ENCODE measurements around the gene PRRC2A. TPM values are rescaled to one million over a fixed set of nuclear protein-coding genes. Genes with fewer than 3 reads are reported as not detected.

Gene PRRC2A
- 98.0 and 98.6 TPM in 2 replicates for polyA plus RNA-seq (2013)

DNA sequence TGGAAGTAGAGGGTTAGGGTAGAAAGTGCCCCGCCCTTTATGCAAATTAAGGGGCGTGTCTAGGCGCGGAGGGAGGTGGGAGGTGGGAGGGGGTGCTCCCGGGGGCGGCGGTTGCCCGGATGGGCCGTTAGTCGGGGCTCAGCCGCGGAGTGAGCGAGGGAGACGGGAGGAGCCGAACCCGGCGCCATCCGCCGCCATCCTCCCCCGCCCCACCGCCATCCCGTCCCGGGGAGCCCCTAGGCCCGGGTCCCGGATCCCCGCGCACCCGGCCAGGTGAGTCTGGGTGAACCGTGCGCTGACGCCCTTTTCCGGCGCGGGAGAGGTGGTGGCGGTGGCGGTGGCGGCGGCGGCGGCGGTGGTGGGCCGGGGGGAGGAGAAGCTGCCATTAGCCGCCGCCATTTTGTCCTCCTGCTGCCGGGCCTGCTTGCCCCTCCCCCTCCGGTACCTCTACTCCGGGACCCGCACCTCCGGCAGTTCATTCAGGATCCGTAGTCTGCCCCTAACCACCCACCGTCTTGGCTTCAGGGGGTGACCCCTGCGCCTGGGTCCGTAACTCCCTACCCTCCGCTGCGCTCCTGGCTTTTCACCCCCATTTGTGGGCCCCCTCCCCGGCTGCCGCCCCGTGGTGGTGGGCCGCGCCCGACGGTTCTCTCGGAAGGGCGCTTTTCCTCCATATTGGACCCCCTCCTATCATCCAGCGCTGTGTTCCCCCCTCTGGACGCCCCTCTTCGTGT lies at the start of gene PRRC2A:
Gene PRRC2A, plus strand, starts transcription at position 130 of the 734 bp plus-strand sequence. CDS start 2,075 bp downstream, outside the sequence.
- Histone ChIP-seq H2BK120ac (ENCODE audit: insufficient read depth, low read length, poor library complexity) (peak within 1 kb of the TSS; percentile 67), H2BK5ac (ENCODE audit: low read depth, low read length, poor library complexity) (peak within 1 kb of the TSS; percentile 81), H3K79me1 (ENCODE audit: low read length) (peaks cover 7% of the 10 kb centered on the region), H3K4me2 (ENCODE audit: low read length) (peak within 1 kb of the TSS; percentile 97), H3K36me3 (ENCODE audit: control insufficient read depth in 1 of 2, insufficient read depth in 2 of 2, low read length in 2 of 2) (peaks cover 27% of the 10 kb centered on the region in 2 experiments), H3K9me3 (ENCODE audit: insufficient read depth, low read depth, low read length) (no peaks in the 10 kb centered on the region), H3K23ac (ENCODE audit: low read length) (no peak within 1 kb of the TSS), H2AK5ac (ENCODE audit: low read length) (peak within 1 kb of the TSS; percentile 26), H4K91ac (ENCODE audit: low read depth, low read length) (peak within 1 kb of the TSS; percentile 87), H3K9ac (ENCODE audit: low read length) (peak within 1 kb of the TSS; percentile 99), H3K27ac (ENCODE audit: low read depth, low read length) (peak within 1 kb of the TSS; percentile 92), H2BK12ac (ENCODE audit: low read length) (peak within 1 kb of the TSS; percentile 33), H3K79me2 (ENCODE audit: control insufficient read depth, insufficient read depth, low read length, poor library complexity) (peaks cover 17% of the 10 kb centered on the region), H3K4ac (ENCODE audit: low read depth, low read length) (peak within 1 kb of the TSS; percentile 75), H2AFZ (ENCODE audit: insufficient read depth, low read length, poor library complexity) (peak within 1 kb of the TSS; percentile 75), H4K8ac (ENCODE audit: low read depth, low read length) (peak within 1 kb of the TSS; percentile 92), H3K27me3 (ENCODE audit: insufficient read depth, low read length) (no peaks in the 10 kb centered on the region), H3K18ac (ENCODE audit: low read length) (peak within 1 kb of the TSS; percentile 58), H3K4me3 (ENCODE audit: low read depth, low read length) (peak within 1 kb of the TSS; percentile 92), H3K14ac (ENCODE audit: low read length) (peak within 1 kb of the TSS; percentile 73), H3K4me1 (ENCODE audit: control insufficient read depth in 1 of 2, insufficient read depth in 2 of 2, low read length in 2 of 2) (peaks cover 4 to 7% of the 10 kb centered on the region in 2 experiments), H4K12ac (ENCODE audit: low read depth, low read length) (peak within 1 kb of the TSS; percentile 81)
- DNase-seq: peak; percentile 47 to 65
- no CpG with 5 or more reads among the region's 67 CpGs for WGBS (ENCODE audit: extremely low coverage, insufficient coverage, insufficient read length)

DNA sequence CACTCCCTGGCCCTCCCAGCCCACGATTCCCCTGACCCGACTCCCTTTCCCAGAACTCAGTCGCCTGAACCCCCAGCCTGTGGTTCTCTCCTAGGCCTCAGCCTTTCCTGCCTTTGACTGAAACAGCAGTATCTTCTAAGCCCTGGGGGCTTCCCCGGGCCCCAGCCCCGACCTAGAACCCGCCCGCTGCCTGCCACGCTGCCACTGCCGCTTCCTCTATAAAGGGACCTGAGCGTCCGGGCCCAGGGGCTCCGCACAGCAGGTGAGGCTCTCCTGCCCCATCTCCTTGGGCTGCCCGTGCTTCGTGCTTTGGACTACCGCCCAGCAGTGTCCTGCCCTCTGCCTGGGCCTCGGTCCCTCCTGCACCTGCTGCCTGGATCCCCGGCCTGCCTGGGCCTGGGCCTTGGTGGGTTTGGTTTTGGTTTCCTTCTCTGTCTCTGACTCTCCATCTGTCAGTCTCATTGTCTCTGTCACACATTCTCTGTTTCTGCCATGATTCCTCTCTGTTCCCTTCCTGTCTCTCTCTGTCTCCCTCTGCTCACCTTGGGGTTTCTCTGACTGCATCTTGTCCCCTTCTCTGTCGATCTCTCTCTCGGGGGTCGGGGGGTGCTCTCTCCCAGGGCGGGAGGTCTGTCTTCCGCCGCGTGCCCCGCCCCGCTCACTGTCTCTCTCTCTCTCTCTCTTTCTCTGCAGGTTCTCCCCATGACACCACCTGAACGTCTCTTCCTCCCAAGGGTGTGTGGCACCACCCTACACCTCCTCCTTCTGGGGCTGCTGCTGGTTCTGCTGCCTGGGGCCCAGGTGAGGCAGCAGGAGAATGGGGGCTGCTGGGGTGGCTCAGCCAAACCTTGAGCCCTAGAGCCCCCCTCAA lies 48.2 kb upstream of the PRRC2A start, which contains the start of gene LTA:
Gene LTA, plus strand, starts transcription at position 249 of the 871 bp plus-strand sequence. Its CDS starts 454 bp downstream, at position 703.
- H4K91ac ChIP-seq (ENCODE audit: low read depth, low read length): peak within 1 kb of the TSS; percentile 82
- H2AFZ ChIP-seq (ENCODE audit: insufficient read depth, low read length, poor library complexity): no peak within 1 kb of the TSS
- peaks cover 41 to 42% of the 10 kb centered on the region in 2 experiments for H3K4me1 ChIP-seq (ENCODE audit: control insufficient read depth in 1 of 2, insufficient read depth in 2 of 2, low read length in 2 of 2)
- no peak within 1 kb of the TSS for H3K4ac ChIP-seq (ENCODE audit: low read depth, low read length)
- peak within 1 kb of the TSS; percentile 45 for H2BK5ac ChIP-seq (ENCODE audit: low read depth, low read length, poor library complexity)
- no peaks in the 10 kb centered on the region for H3K27me3 ChIP-seq (ENCODE audit: insufficient read depth, low read length)
- no peak within 1 kb of the TSS for H3K18ac ChIP-seq (ENCODE audit: low read length)
- H3K79me2 ChIP-seq (ENCODE audit: control insufficient read depth, insufficient read depth, low read length, poor library complexity): no peaks in the 10 kb centered on the region
- WGBS (ENCODE audit: extremely low coverage, insufficient coverage, insufficient read length): no CpG with 5 or more reads among the region's 27 CpGs
- no peaks in the 10 kb centered on the region for H3K9me3 ChIP-seq (ENCODE audit: insufficient read depth, low read depth, low read length)
- H2BK120ac ChIP-seq (ENCODE audit: insufficient read depth, low read length, poor library complexity): peak within 1 kb of the TSS; percentile 25
- H3K14ac ChIP-seq (ENCODE audit: low read length): no peak within 1 kb of the TSS
- no peak within 1 kb of the TSS for H4K12ac ChIP-seq (ENCODE audit: low read depth, low read length)
- H3K27ac ChIP-seq (ENCODE audit: low read depth, low read length): no peak within 1 kb of the TSS
- H2BK12ac ChIP-seq (ENCODE audit: low read length): peak within 1 kb of the TSS; percentile 93
- no peak within 1 kb of the TSS for H3K23ac ChIP-seq (ENCODE audit: low read length)
- no peak within 1 kb of the TSS for H3K4me2 ChIP-seq (ENCODE audit: low read length)
- no peak within 1 kb of the TSS for H3K9ac ChIP-seq (ENCODE audit: low read length)
- no peaks in the 10 kb centered on the region for H3K36me3 ChIP-seq (ENCODE audit: control insufficient read depth in 1 of 2, insufficient read depth in 2 of 2, low read length in 2 of 2)
- H4K8ac ChIP-seq (ENCODE audit: low read depth, low read length): no peak within 1 kb of the TSS
- H2AK5ac ChIP-seq (ENCODE audit: low read length): peak within 1 kb of the TSS; percentile 65
- no peak within 1 kb of the TSS for H3K4me3 ChIP-seq (ENCODE audit: low read depth, low read length)
- H3K79me1 ChIP-seq (ENCODE audit: low read length): peaks cover 29% of the 10 kb centered on the region
- DNase-seq: no peak

DNA sequence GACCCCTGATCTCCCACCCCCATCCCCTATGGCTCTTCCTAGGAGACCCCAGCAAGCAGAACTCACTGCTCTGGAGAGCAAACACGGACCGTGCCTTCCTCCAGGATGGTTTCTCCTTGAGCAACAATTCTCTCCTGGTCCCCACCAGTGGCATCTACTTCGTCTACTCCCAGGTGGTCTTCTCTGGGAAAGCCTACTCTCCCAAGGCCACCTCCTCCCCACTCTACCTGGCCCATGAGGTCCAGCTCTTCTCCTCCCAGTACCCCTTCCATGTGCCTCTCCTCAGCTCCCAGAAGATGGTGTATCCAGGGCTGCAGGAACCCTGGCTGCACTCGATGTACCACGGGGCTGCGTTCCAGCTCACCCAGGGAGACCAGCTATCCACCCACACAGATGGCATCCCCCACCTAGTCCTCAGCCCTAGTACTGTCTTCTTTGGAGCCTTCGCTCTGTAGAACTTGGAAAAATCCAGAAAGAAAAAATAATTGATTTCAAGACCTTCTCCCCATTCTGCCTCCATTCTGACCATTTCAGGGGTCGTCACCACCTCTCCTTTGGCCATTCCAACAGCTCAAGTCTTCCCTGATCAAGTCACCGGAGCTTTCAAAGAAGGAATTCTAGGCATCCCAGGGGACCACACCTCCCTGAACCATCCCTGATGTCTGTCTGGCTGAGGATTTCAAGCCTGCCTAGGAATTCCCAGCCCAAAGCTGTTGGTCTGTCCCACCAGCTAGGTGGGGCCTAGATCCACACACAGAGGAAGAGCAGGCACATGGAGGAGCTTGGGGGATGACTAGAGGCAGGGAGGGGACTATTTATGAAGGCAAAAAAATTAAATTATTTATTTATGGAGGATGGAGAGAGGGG lies 47.0 kb upstream of the PRRC2A start:
- Histone ChIP-seq H3K18ac (ENCODE audit: low read length) (peak overlapping the region; percentile 69), H2BK120ac (ENCODE audit: insufficient read depth, low read length, poor library complexity) (peak overlapping the region; percentile 80), H2AFZ (ENCODE audit: insufficient read depth, low read length, poor library complexity) (no peak overlapping the region), H2BK12ac (ENCODE audit: low read length) (peak overlapping the region; percentile 93), H3K4me1 (ENCODE audit: control insufficient read depth in 1 of 2, insufficient read depth in 2 of 2, low read length in 2 of 2) (peaks cover 41 to 49% of the 10 kb centered on the region in 2 experiments), H4K8ac (ENCODE audit: low read depth, low read length) (peak overlapping the region; percentile 51), H3K27ac (ENCODE audit: low read depth, low read length) (no peak overlapping the region), H3K4ac (ENCODE audit: low read depth, low read length) (peak overlapping the region; percentile 19), H3K4me3 (ENCODE audit: low read depth, low read length) (no peak overlapping the region), H3K9ac (ENCODE audit: low read length) (no peak overlapping the region), H3K79me1 (ENCODE audit: low read length) (peaks cover 38% of the 10 kb centered on the region), H3K36me3 (ENCODE audit: control insufficient read depth in 1 of 2, insufficient read depth in 2 of 2, low read length in 2 of 2) (no peaks in the 10 kb centered on the region), H3K23ac (ENCODE audit: low read length) (no peak overlapping the region), H3K27me3 (ENCODE audit: insufficient read depth, low read length) (no peaks in the 10 kb centered on the region), H2AK5ac (ENCODE audit: low read length) (peak overlapping the region; percentile 96), H3K79me2 (ENCODE audit: control insufficient read depth, insufficient read depth, low read length, poor library complexity) (no peaks in the 10 kb centered on the region), H4K91ac (ENCODE audit: low read depth, low read length) (peak overlapping the region; percentile 82), H3K9me3 (ENCODE audit: insufficient read depth, low read depth, low read length) (no peaks in the 10 kb centered on the region), H3K4me2 (ENCODE audit: low read length) (no peak overlapping the region), H4K12ac (ENCODE audit: low read depth, low read length) (no peak overlapping the region), H2BK5ac (ENCODE audit: low read depth, low read length, poor library complexity) (peak overlapping the region; percentile 45), H3K14ac (ENCODE audit: low read length) (peak overlapping the region; percentile 50)
- peak in 1 of 2 donors; percentile 26 for DNase-seq
- WGBS (ENCODE audit: extremely low coverage, insufficient coverage, insufficient read length): no CpG with 5 or more reads among the region's 9 CpGs

Data from trophoblast cell (in vitro differentiated cells and primary cell).